C4-2B (cell line): ENCODE results near the gene ING5.

Source experiments
- CTCF ChIP-seq: fragments of 450-650 bp; conservative IDR thresholded peaks from 2 replicates; pipeline ENCODE4 v1.5.1; 2017; ENCODE audit warnings: mild to moderate bottlenecking
- ZFX ChIP-seq: fragments of 450-650 bp; IDR thresholded peaks from 2 replicates; pipeline ENCODE4 v1.6.1; 2017

DNA sequence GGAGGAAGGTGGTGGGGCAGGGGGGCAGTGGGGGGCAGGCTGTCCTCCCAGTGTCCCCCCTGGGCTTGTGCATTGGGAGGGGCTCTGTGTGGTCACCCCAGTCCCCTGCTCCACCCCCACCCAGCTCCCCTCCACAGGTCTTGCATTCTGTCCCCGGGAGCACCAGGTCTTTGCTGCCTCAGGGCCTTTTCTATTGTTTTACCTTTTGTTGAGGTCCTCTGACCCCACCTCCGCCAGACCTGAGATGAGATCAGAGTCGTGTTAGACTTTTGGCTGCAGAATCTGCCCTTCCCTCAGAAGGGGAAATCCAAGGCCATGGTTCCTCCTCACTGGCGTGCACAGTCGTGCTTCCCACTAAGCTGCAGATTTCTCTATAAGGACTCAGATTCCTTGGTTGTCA, 43.5 kb upstream of the ING5 start:
- TF ChIP-seq CTCF (no peak), ZFX (no peak)
